HEK293 (cell line): ENCODE measurements around the gene ATP11C.

Experiments
- CTCF ChIP-seq: fragments of 450-650 bp; formaldehyde crosslinking; IDR thresholded peaks from 2 replicates; pipeline ENCODE4 v1.5.1; 2016; ENCODE audit warnings: missing biosample characterization, missing genetic modification characterization
- SCRT2 ChIP-seq: fragments of 450-650 bp; formaldehyde crosslinking; IDR thresholded peaks from 2 replicates; pipeline ENCODE4 v1.5.1; 2016; ENCODE audit warnings: missing biosample characterization, missing genetic modification characterization
- YY2 ChIP-seq: fragments of 450-650 bp; formaldehyde crosslinking; IDR thresholded peaks from 2 replicates; pipeline ENCODE4 v1.5.1; 2016; ENCODE audit warnings: missing biosample characterization, missing genetic modification characterization
- ZNF148 ChIP-seq: fragments of 450-650 bp; formaldehyde crosslinking; IDR thresholded peaks from 2 replicates; pipeline ENCODE4 v1.5.0; 2017; ENCODE audit warnings: missing biosample characterization, missing genetic modification characterization, borderline replicate concordance
- ZNF18 ChIP-seq: fragments of 450-650 bp; formaldehyde crosslinking; IDR thresholded peaks from 2 replicates; pipeline ENCODE4 v1.5.1; 2016; ENCODE audit warnings: missing biosample characterization, missing genetic modification characterization

GRCh38 chrX:139787601-139788000, 145.3 kb downstream of the ATP11C start:
- TF ChIP-seq CTCF = no peak
- no peak for TF ChIP-seq YY2 (tag by site-specific recombination)
- no peak for TF ChIP-seq ZNF18 (tag by site-specific recombination)
- TF ChIP-seq SCRT2 (tag by site-specific recombination) = no peak
- no peak for TF ChIP-seq ZNF148 (tag by site-specific recombination)
